ENCODE measurements around the gene NLE1. TPM values are rescaled to one million over a fixed set of nuclear protein-coding genes. Genes with fewer than 3 reads are reported as not detected.
A peak's percentile ranks its signal among the peaks of the same experiment; 100 is the strongest.

Gene NLE1
- total RNA-seq, 1 experiment from 2014 or later: 36.2 TPM

GRCh38 chr17:35188111-35188510, 46.0 kb upstream of the NLE1 start:
- Mint-ChIP-seq H3K27ac (ENCODE audit: low read depth, unreplicated experiment) (no peak overlapping the region), H3K9me3 (ENCODE audit: unreplicated experiment) (no peaks in the 10 kb centered on the region)
- CTCF ChIA-PET: interaction anchor here (0.6 to 1.6 kb wide), 2 partner anchors 40 to 436 kb away, joined by 4 to 6 read pairs; no protein-coding TSS in a partner anchor

GRCh38 chr17:35187481-35187880, 45.4 kb upstream of the NLE1 start:
- Mint-ChIP-seq H3K27me3 (ENCODE audit: insufficient read depth, unreplicated experiment) (peaks cover 19% of the 10 kb centered on the region), H3K36me3 (ENCODE audit: insufficient read depth, unreplicated experiment) (no peaks in the 10 kb centered on the region), H3K4me1 (ENCODE audit: insufficient read depth, unreplicated experiment) (peaks cover 4% of the 10 kb centered on the region), H3K4me3 (ENCODE audit: unreplicated experiment) (no peak overlapping the region), H3K9me3 (ENCODE audit: unreplicated experiment) (no peaks in the 10 kb centered on the region), H3K27ac (ENCODE audit: low read depth, unreplicated experiment) (no peak overlapping the region)
- DNase-seq (ENCODE audit: unreplicated experiment): no peak
- intact Hi-C loops (cut with micrococcal nuclease): no loop called here
- ChIA-PET CTCF (interaction anchor here (1.6 kb wide), 1 partner anchor 41 kb away, joined by 6 read pairs; no protein-coding TSS in a partner anchor), POLR2A (no interaction called here)
- TF ChIP-seq CTCF (IDR thresholded peaks at IDR 0.05; ENCODE audit: unreplicated experiment): no peak
- BruUV-seq (replicated peaks): no TSS peak

More at GRCh38 chr17:35188111-35188510, 46.0 kb upstream of the NLE1 start:
- peaks cover 4% of the 10 kb centered on the region for H3K4me1 Mint-ChIP-seq (ENCODE audit: insufficient read depth, unreplicated experiment)
- no peak overlapping the region for H3K4me3 Mint-ChIP-seq (ENCODE audit: unreplicated experiment)
- no peaks in the 10 kb centered on the region for H3K36me3 Mint-ChIP-seq (ENCODE audit: insufficient read depth, unreplicated experiment)
- intact Hi-C loops (cut with micrococcal nuclease): no loop called here
- peak; percentile 34 for DNase-seq (ENCODE audit: unreplicated experiment)
- no peak for TF ChIP-seq CTCF (IDR thresholded peaks at IDR 0.05; ENCODE audit: unreplicated experiment)
- H3K27me3 Mint-ChIP-seq (ENCODE audit: insufficient read depth, unreplicated experiment): peaks cover 17% of the 10 kb centered on the region
- no TSS peak for BruUV-seq (replicated peaks)
- POLR2A ChIA-PET: interaction anchor here (0.6 kb wide), 1 partner anchor 953 kb away, joined by 3 read pairs; no protein-coding TSS in a partner anchor

GRCh38 chr17:35185849-35186248, 43.7 kb upstream of the NLE1 start:
- no peak overlapping the region for H3K4me3 Mint-ChIP-seq (ENCODE audit: unreplicated experiment)
- intact Hi-C loops (cut with micrococcal nuclease): no loop called here
- DNase-seq (ENCODE audit: unreplicated experiment): no peak
- no peaks in the 10 kb centered on the region for H3K36me3 Mint-ChIP-seq (ENCODE audit: insufficient read depth, unreplicated experiment)
- H3K27me3 Mint-ChIP-seq (ENCODE audit: insufficient read depth, unreplicated experiment): peaks cover 22% of the 10 kb centered on the region
- no peak for TF ChIP-seq CTCF (IDR thresholded peaks at IDR 0.05; ENCODE audit: unreplicated experiment)
- no peaks in the 10 kb centered on the region for H3K9me3 Mint-ChIP-seq (ENCODE audit: unreplicated experiment)
- ChIA-PET CTCF (interaction anchor here (0.9 kb wide), 1 partner anchor 354 kb away, joined by 3 read pairs; no protein-coding TSS in a partner anchor), POLR2A (no interaction called here)
- peaks cover 4% of the 10 kb centered on the region for H3K4me1 Mint-ChIP-seq (ENCODE audit: insufficient read depth, unreplicated experiment)
- no peak overlapping the region for H3K27ac Mint-ChIP-seq (ENCODE audit: low read depth, unreplicated experiment)
- no TSS peak for BruUV-seq (replicated peaks)

GRCh38 chr17:35184274-35184673, 42.2 kb upstream of the NLE1 start:
- Mint-ChIP-seq H3K4me3 (ENCODE audit: unreplicated experiment) (no peak overlapping the region), H3K36me3 (ENCODE audit: insufficient read depth, unreplicated experiment) (no peaks in the 10 kb centered on the region), H3K27ac (ENCODE audit: low read depth, unreplicated experiment) (no peak overlapping the region), H3K9me3 (ENCODE audit: unreplicated experiment) (no peaks in the 10 kb centered on the region), H3K4me1 (ENCODE audit: insufficient read depth, unreplicated experiment) (peaks cover 1% of the 10 kb centered on the region), H3K27me3 (ENCODE audit: insufficient read depth, unreplicated experiment) (peaks cover 22% of the 10 kb centered on the region)
- no peak for DNase-seq (ENCODE audit: unreplicated experiment)
- BruUV-seq (replicated peaks): no TSS peak
- intact Hi-C loops (cut with micrococcal nuclease): no loop called here
- ChIA-PET CTCF (interaction anchor here (1.1 kb wide), 1 partner anchor 823 kb away, joined by 3 read pairs; no protein-coding TSS in a partner anchor), POLR2A (interaction anchor here (0.6 kb wide), 1 partner anchor 58 kb away, joined by 3 read pairs; no protein-coding TSS in a partner anchor)
- no peak for TF ChIP-seq CTCF (IDR thresholded peaks at IDR 0.05; ENCODE audit: unreplicated experiment)

Data from MCF 10A (cell line).